Activated CD4-positive, alpha-beta T cell treated with anti-CD3 and anti-CD28 coated beads for 1 hour (primary cell): ENCODE data around the gene RBKS.
"Not testable (repeated sequence)": the region's sequence is repeated elsewhere in the genome, so short reads cannot be mapped to it uniquely, and the experiment has no call there.

ENCODE experiments used
- DNase-seq: peaks from one replicate; pipeline ENCODE4 v3.0.0-alpha.2; 2020

The RBKS gene

DNA sequence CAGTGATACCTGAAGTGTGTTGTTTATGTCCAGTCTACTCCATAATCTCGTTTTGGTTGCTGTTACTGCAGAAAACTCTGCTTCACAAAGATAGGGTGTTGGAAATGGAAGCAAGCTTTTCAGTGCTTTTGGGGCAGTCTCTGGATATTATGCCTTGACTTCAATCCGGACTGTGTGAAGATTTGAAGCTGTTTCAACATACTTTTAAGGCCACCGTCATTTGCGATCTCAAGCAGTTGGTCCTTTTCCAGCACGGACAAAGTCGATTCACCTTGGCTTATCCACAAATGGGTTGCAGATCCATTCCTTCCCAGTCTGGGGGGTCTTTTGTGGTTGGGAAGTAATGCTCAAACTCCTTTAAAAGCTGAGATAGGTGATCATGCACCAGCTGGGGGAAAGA lies 20.4 kb downstream of the RBKS start:
- no peak for DNase-seq

DNA sequence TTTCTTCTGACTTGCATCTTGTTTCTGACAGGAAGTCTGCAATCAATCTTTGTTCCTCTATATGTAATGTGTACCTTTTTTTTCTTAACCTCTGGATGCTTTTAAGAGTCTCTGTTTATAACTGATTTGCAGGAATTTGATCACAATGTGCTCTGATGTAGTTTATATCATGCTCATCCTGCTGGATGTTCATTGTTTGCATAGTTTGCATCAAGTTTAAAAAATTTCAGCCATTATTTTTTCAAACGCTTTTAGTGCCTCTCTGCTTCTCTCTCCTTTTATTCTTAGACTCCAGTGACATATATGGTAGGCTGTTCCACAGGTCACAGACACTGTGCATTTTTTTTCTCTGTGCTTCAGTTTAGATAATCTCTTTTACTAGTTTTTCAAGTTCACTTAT lies 23.9 kb downstream of the RBKS start:
- DNase-seq: no peak

DNA sequence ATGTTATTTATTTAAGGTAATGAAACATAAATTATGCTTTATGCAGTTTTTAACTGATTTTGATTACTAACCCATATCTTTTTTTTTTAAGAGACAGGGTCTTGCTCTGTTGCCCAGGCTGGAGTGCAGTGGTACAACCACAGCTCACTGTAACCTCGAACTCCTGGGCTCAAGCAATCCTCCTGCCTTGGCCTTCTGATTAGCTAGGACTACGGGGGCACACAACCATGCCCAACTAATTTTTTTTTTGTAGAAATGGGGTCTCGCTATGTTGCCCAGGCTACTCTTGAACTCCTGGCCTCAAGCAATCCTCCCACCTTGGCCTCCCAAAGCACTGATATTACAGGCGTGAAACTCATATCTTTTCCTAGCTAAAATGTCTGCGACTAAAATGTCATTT lies 26.2 kb downstream of the RBKS start:
- DNase-seq: not testable (repeated sequence)

DNA sequence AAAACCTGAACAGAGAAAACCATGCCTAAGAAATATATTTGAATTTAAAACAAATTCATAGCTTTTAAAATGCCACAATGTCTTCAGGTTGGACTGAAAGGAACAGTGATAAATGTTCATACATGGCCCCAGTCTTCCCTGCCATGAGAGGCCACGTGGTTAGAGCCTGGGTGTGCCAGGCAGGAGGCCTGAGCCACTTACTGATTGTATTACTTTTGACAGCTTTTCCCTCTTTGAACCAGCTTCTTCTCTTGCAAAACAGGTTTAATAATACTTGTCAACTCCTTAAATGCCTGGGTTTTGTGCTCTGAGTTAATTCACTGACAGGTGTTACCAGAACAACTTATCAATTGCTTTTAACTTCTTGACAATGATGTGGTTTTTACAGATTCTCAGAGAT lies 27.0 kb downstream of the RBKS start:
- DNase-seq: no peak

DNA sequence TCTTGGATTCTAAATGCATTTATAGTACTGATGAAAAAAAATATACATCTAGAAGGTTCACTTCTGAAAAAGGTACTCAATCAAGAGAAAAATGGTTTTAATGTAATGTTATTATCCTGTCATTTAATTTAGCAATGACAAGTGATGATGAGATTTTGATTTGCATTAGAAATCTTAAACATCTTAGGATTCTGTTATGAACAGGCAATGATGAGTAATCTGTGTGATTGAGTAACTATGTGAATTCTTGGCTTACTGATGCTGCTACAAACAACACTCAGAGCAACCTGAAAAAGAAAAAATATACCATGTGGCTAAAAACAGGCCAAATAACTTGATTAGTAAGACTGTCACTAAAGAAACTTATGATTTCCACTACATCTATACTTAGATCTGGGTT lies 30.1 kb downstream of the RBKS start:
- no peak for DNase-seq

DNA sequence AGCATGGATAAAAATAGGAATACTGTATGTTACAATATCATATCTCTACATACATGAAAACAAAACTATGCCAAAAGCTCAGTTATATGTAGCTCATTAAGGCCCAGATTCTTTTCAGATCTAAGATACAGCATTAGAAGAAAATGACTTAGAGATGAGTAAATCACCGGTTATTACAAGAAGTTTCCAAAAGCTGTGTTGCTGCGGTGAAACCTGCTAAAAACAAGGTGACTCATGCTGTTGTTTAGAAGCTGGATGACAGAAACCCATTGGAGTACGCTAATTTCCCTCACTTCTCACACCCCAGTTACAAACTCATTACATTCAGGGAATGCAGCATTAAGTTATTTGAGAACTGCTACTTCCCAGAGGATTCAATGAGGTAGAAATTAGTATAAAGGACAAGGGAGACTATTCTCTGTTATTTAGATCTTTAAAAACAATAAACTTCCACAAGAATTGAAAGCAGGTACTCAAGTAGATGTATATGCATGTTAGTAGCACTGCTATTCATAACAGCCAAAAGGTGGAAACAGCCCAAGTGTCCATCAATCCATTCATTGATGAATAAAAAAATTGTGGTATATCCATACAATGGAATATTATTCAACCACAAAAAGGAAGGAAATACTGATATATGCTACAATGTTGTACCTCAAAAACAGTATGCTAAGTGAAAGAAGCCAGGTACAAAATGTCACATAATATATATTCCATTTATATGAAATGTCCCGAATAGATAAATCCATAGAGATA lies 32.6 kb downstream of the RBKS start:
- DNase-seq: no peak

DNA sequence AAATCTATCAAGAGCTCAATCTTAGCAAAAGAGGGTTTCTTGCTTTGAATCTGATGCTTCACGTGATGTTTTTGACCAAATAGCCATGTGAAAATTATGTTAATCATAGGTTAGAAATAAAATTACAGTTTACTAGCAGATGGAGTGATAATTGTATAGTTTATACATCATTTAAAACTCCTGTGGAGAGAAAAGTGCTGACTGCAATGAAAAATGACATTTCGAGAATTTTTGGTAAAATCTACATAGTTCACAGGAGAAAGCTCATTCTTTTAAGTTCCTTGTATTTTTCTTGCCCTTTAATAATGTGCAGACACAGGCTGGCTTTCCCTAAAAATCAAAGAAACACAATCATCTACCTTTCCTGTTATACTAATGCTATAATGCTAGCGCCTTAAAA lies 33.2 kb downstream of the RBKS start:
- no peak for DNase-seq

DNA sequence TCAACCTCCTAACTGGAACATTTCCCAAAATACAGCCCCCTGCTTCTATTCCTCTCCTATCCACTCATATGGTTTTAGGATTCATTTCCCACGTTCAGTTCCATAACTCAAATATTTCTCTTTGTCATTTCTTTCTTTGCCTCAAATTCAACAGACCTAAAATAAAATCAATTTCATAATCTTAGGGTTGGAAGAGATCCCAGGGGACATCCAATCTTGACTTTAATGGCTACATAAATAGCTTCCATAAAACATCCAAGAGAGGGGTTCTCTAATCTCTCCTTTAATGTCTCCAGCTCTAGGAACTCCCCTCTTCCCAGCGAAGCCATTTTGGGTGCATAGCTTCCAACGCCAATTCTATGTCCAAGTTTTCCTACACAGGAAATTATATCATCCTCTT lies 33.8 kb downstream of the RBKS start:
- DNase-seq: no peak

DNA sequence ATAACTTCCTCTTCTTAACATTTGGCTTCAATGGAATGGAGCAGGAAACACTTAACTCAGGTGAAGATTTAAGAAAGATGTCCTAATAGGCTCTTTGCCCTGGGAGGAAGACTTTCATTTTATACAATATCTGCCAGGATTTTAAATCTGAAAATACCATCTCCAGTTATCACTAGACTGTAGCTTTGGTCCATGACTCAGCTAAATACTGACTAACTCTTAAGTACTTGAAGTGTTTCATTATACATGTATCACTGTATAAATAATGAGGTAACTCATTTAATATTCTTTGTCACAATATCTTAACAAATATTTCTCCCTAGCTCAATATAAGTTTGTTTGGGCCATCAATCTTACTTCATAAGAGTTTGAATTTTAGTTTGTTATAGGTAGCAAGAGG lies 34.7 kb downstream of the RBKS start:
- no peak for DNase-seq

DNA sequence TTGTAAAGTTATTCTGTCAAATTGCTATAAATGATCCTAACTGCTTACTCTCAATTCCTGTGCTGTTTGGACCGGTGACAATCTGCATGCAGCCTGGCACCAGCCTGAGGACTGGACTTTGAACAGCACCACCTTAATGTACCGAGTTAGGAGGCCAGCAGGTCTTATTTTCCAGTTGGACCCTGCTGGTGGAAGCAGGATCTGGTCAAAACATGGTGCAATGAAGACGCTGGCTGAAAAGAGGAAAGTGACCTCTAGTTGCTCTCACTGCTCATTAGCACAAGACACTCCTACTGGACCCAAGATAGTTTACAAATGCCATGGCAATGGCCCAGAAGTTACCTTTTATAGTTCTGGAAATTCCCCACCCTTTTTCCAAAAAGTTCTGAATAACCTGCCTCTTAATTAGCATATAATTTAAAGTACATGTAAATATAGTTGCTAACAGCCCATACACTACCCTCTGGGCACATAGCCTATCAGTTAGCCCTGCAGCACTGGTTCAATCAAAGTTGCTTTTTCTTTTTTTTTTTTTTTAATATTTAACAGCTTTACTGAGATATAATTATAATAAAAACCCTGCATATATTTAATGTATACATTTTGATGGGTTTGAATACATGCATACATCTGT lies 35.8 kb downstream of the RBKS start:
- no peak for DNase-seq

DNA sequence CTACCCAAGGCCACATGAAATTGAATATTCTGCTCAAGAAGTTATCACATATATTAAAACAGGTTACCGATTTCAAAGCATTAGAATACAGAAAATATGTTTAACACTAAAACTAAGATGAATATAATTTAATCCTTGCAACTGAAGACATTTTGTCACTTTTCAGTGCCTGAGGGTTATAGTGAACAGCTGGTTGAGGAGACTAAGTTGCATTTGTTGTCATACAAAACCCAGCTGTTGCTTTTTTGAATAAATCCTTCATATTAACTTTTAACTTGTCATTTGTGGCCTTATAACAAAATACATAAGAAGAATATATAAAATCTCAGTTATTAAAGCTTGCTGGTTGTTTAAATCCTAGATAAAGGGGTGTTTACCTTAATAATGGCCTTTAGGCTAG lies 37.5 kb downstream of the RBKS start:
- no peak for DNase-seq

DNA sequence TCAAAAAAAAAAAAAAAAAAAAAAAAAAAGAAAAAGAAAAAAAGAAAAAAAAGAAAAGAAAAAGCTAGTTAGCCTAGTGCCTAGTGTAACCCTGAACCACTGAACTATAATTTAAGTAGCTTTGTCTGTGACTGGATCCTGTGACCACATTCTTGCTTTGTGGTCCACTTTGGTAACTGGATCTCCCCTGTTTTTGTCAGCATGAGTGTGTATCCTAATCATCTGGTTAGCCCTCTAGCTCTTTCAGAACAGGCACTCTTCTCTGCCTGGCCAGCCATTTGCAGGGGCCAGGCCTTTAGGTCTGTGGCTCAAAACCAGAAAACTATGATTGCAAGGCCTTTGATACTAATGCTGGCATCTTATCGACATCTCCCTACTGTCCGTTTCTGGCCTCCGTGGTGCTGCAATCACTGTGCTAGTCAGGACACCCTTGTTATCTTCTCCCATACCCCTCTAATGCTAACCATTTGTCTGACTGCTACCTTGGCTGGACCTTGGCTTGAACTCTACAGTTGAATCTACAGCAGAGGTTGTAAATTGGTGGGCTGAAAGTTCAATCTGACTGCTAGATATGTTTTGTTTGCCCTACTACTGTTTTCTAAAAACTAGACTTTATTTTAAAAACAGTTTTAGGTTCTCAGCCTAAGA lies 40.5 kb downstream of the RBKS start:
- no peak for DNase-seq

DNA sequence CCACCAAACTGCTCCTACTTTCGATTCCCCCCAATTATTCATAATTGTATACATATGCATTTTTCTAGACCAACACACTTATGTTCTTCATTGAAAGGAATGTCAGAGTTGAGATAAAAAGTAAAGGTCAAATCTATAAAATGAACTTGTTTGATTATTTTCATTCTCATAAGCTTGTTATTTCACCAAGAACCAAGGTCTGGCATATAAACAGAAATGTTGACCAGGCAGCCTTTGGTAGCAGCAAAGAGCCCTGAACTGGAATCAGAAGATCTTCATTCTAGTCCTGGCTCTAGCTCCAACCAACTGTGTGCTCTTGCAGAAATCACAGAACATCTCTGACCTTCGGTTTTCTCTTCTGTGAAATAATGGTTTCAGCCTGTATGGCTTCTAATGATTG lies 42.9 kb downstream of the RBKS start:
- no peak for DNase-seq

DNA sequence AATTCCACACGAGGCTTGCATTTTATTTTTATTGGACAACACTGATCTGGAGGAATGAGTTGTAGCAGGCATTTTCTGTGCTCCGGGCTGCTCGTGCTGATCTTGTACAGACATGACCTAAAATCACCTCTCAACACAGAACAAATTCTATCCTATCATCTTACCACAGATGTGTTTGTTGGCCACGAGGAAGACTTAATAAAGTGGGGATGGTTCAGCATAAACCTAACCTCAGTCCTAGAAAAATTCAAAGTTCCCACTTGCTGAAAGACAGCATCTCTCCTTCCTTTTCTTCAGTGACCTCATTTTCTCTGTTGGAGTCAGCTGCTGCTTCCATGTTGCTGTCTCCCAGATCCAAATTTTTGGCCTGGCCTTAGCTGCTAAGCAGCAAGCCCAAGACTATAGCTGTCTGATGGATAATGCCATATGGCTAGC lies 45.3 kb downstream of the RBKS start:
- no peak for DNase-seq

DNA sequence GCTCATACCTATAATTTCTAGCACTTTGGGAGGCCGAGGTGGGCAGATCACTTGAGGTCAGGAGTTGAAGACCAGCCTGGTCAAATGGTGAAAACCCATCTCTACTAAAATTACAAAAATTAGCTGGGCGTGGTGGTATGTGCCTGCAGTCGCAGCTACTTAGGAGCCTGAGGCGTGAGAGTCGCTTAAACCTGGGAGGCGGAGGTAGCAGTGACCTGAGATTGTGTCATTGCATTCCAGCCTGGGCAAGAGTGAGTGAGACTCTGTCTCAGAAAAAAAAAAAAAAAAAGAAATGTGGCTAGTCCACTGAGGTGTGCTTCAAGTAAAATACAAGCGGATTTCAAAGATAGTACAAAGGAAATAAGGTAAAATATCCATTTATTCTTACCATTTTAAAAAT lies 46.2 kb downstream of the RBKS start:
- no peak for DNase-seq

DNA sequence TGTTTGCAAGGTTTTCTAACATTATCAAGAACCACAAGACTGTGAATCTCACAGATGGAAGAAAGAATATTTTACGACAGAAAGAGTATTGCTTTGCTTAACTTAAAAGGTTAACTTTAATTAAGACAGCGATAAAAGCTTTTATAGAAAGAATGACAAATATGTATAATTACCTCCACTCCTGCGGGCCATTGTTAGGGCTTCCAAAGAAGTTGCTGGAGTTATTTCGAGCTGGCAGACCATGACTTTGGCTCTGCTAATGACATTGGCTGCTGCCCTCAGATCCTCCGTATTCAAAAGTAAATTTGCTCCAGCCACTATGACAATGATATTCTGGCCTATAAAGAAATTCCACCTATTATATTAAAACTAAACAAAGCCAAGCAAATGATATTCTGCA lies 47.3 kb downstream of the RBKS start:
- DNase-seq: no peak

DNA sequence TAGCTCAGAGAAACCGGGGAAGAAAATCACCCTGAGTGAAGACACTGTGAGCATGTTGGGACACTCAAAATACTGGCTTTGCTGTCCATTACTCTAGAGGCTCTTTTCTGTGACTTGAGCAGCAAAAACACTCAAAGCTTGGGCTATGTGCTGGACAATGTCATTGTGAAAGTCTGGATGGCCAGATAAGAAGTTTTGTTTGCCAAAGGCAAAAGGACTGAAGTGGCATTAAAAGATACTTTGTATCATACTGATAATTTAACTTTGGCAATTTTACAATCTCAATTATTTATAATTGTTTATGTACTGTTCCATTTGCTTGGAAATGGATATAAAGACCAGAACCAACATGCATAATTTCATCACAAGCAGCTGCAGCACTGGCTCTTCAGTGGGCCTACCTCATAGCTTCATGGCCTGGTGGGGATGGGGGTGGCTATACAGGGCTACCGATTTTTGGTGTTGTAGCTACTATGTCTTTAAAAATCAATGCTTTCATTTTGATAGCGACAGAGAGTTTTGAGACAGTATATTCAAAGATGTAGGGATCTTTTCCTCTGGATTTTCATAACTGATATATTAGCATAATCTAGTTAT lies 51.1 kb downstream of the RBKS start:
- no peak for DNase-seq

DNA sequence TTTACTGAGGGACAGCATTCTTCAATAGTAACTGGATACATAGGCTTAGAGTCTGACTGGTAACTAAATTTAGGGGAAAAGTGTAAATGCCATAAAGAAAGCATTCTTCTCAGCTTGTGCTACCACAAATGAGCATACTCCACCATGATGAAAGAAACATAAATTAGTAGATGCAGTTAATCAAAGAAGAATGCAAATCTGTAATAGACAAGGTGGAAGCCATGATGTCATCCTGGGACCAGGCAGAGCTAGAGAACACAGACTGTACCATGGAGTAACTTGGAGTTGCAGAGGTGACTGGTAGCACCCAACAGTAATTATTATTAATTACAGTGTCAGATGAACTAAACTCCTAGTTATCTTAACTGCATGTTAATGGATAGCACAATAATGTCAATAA lies 51.7 kb downstream of the RBKS start:
- no peak for DNase-seq

DNA sequence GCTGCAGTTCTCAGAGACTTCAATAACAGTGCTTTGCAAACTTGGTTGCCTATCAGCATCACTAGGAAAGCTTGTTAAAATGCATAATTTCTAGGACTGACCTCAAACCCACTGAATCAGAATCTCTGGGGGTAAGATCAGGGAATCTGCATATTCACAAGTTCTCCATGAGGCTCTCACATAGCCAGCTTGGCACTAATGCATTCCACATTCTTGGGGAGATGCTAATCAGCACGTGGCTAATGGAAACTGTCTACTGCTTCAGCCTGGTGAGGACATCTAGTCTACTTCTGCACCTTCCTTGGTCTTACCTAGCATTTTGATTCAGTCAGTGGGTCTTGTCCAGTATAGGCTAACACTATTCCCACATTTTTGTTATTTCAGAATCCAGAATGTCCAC lies 56.3 kb downstream of the RBKS start:
- no peak for DNase-seq

DNA sequence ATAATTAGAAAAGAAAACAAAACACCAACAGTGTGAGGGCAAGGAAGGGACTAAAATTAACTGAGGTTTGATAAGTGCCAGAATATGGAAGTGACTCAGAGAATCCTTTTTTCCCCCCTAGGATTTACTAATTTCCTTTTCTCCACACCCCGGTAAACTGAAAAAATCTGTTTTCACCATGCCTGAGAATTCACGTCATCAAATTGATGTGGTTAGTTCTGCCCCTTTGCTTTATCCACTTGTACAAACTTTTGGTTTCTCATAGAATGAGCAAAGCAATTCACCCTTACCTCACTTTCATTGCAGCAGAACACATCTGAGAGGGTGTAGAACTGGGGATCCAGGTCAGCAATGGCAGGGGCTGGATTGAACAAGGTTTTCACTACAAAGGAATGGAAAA lies 57.8 kb downstream of the RBKS start:
- no peak for DNase-seq

DNA sequence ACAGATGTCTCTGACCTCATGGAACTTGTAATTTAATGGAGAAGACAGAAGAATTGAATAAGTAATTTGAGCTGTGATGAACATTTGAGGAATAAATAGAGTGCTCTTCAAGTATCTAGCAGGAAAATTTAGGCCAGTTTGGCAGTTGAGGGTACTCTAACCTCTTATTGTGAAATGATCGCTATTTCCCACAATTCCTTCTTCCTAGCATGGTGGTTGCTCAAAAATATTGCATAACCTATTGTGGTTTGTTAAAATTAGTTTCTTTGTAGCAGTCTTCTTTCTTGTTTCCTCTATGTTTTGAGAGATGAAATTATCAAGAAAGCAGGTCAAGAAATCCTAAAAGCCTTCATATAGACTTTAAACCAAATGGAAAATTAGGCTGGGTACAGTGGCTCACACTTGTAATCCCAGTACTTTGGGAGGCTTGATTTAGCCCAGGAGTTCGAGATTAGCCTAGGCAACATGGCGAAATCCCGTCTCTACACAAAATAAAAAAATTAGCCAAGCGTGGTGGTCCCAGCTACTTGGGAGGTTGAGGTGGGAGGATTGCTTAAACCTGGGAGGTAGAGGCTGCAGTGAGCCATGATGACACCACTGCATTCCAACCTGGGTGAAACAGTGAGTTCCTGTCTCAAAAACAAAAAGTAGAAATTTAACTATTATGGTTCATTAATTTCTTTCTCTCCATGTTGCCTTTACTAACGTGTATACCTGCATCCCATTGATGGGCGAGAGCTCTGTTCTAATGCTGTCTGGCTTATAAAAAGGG lies 58.7 kb downstream of the RBKS start:
- no peak for DNase-seq

DNA sequence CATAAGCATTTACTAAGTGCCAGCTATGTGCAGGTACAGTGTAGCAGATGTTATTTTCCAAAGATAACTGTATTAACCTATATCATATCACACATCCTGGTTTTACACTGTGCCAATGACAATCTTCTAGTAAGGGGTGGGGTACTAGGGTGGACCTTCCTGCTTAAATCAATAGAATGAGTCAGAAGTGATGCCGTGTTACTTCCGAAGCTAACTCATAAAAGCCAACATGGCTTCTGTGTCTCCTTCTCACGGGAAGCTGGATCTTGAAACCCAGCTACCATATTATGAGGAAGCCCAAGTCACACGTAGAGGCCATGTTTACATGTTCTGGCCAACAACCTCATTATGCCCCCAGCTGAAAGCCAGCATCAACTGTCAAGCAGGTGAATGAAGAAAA lies 59.5 kb downstream of the RBKS start:
- DNase-seq: no peak

DNA sequence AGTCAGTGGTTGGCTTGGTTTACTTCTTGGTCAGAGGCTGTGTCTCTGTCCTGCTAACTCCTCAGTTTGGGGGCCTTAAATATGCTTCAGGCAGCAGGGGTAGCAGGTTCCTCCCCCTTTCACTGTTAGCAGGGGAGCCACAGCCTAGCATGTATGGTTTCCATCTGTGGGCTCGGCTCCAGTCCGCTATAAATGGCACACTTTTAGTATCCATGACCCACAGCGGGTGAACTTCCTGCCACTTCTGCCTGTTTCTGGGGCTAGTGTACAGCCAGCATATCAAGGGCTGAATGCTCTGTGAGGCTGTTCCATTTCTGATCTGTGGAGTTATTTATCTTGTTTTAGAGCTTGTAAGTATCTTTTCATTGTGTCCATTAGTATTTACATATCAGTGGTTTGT lies 60.4 kb downstream of the RBKS start:
- DNase-seq: no peak
